Measurements from ENCODE around the gene MACROD2.

- TF ChIP-seq REST (IDR thresholded peaks at IDR 0.05; ENCODE audit: unreplicated experiment), result no peak
- TF ChIP-seq CTCF (conservative IDR thresholded peaks at IDR 0.05; ENCODE audit: low read depth in 2 of 2), result no peak
- TF ChIP-seq EZH2 (IDR thresholded peaks at IDR 0.05; ENCODE audit: low read depth, unreplicated experiment), result no peak
- no peak for TF ChIP-seq NANOG (IDR thresholded peaks at IDR 0.05; ENCODE audit: borderline replicate concordance)
- TF ChIP-seq STAT1 (IDR thresholded peaks at IDR 0.05; ENCODE audit: unreplicated experiment), result no peak
- TF ChIP-seq POLR2AphosphoS5 (IDR thresholded peaks at IDR 0.05; ENCODE audit: low read depth), result no peak
- TF ChIP-seq CREB1 (CRISPR knock-in tag; IDR thresholded peaks at IDR 0.05; ENCODE audit: low read depth), result no peak
- no peak for TF ChIP-seq ZNF114 (CRISPR knock-in tag; IDR thresholded peaks at IDR 0.05)
- TF ChIP-seq EZH2phosphoT487 (IDR thresholded peaks at IDR 0.05; ENCODE audit: unreplicated experiment), result no peak
- no peak for TF ChIP-seq ETS1 (IDR thresholded peaks at IDR 0.05)
- TF ChIP-seq JUNB (IDR thresholded peaks at IDR 0.05; ENCODE audit: unreplicated experiment), result no peak
Observed at GRCh38 chr20:15889061-15889460, 1893.7 kb downstream of the MACROD2 start.

All from GM23338 (cell line).